ENCODE data around the gene ANGEL2.
"Not testable (repeated sequence)": the region's sequence is repeated elsewhere in the genome, so short reads cannot be mapped to it uniquely, and the experiment has no call there.

The ANGEL2 gene

GRCh38 chr1:213041443-213041842, 25.8 kb upstream of the ANGEL2 start:
- Mint-ChIP-seq H3K9me3 (ENCODE audit: low read depth) (no peaks in the 10 kb centered on the region), H3K4me3 (no peak overlapping the region), H3K27ac (no peak overlapping the region), H3K27me3 (peaks cover 8% of the 10 kb centered on the region), H3K36me3 (no peaks in the 10 kb centered on the region), H3K4me1 (ENCODE audit: low read depth) (peaks cover 4% of the 10 kb centered on the region)

GRCh38 chr1:213035573-213035972, 19.9 kb upstream of the ANGEL2 start:
- no peaks in the 10 kb centered on the region for H3K4me1 Mint-ChIP-seq (ENCODE audit: low read depth)
- no peak overlapping the region for H3K4me3 Mint-ChIP-seq
- H3K36me3 Mint-ChIP-seq, result no peaks in the 10 kb centered on the region
- H3K9me3 Mint-ChIP-seq (ENCODE audit: low read depth), result no peaks in the 10 kb centered on the region
- no peak overlapping the region for H3K27ac Mint-ChIP-seq
- H3K27me3 Mint-ChIP-seq, result peaks cover 22% of the 10 kb centered on the region

DNA sequence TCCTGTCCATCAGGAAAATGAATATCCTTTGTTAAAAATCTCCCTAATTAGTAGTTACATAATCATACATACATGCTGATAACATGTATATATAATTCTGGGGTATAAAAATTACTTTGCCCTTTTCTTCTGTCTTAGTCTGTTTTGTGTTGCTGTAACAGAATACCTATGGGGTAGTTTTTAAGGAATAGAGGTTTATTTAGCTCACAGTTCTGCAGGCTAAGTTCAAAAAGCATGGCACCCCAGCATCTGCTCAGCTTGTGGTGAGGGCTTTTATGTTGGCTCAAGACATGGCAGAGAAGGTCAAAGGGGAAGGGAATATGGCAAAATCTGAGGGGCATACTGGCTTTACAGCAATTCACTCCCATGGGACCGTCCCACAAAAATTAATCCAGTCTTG, 19.0 kb upstream of the ANGEL2 start:
- no peaks in the 10 kb centered on the region for H3K9me3 Mint-ChIP-seq (ENCODE audit: low read depth)
- no peak overlapping the region for H3K27ac Mint-ChIP-seq
- no peak overlapping the region for H3K4me3 Mint-ChIP-seq
- no peaks in the 10 kb centered on the region for H3K4me1 Mint-ChIP-seq (ENCODE audit: low read depth)
- no peaks in the 10 kb centered on the region for H3K36me3 Mint-ChIP-seq
- peaks cover 26% of the 10 kb centered on the region for H3K27me3 Mint-ChIP-seq

DNA sequence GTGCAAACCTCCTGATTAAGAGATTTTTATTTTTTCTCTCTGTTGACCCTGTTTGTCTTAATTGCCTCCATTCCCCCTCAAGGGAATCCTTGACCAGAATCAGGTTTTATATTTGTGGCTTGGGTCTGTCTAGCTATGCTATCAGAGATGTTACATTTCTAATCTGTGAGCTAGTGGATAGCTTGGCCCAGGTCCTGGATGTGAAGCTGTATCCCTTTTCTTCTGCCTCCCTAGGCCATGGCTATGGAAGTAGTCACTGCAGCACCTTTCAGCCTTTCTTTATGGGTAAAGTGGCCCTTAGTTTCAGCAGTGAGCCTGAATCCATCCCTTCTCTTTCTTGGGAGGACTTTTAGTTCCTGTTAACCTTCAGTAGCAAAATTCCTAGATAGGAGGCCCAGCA, 17.0 kb upstream of the ANGEL2 start:
- H3K36me3 Mint-ChIP-seq, result no peaks in the 10 kb centered on the region
- no peak overlapping the region for H3K4me3 Mint-ChIP-seq
- peaks cover 25% of the 10 kb centered on the region for H3K27me3 Mint-ChIP-seq
- no peaks in the 10 kb centered on the region for H3K4me1 Mint-ChIP-seq (ENCODE audit: low read depth)
- no peak overlapping the region for H3K27ac Mint-ChIP-seq
- no peaks in the 10 kb centered on the region for H3K9me3 Mint-ChIP-seq (ENCODE audit: low read depth)

DNA sequence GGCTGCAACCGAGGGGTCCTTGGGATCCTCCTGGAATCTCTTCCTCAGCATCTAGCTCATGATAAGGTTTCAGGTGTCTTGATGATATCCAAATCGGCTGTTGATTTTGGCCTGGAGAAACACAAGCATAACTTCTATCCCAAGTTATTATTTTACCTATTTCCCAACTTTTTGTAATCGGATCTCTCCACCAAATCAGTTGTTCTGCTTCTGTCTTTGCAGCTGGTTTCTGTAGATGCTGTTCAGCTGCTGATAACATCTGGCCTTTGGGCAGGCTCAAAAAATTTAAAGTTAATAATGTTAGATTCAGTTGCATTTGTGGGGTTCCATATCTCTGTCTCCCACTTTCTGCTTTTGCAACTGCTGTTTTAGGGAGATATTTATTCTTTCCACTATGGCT, 11.4 kb upstream of the ANGEL2 start:
- not testable (repeated sequence) for H3K9me3 Mint-ChIP-seq (ENCODE audit: low read depth); H3K36me3 Mint-ChIP-seq; H3K4me3 Mint-ChIP-seq; H3K4me1 Mint-ChIP-seq (ENCODE audit: low read depth); H3K27ac Mint-ChIP-seq
- H3K27me3 Mint-ChIP-seq, result peaks cover 28% of the 10 kb centered on the region

DNA sequence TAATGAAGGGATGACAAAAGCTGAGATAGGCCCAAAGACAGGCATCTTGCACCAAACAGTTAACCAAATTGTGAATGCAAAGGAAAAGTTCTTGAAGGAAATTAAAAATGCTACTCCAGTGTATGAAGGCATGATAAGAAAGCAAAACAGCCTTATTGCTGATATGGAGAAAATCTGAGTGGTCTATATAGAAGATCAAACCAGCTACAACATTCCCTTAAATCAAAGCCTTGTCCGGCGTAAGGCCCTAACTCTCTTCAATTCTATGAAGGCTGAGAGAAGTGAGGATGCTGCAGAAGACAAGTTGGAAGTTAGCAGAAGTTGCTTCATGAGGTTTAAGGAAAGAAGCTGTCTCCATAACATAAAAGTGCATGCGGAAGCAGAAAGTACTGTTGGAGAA, 4.3 kb upstream of the ANGEL2 start:
- peaks cover 3% of the 10 kb centered on the region for H3K4me1 Mint-ChIP-seq (ENCODE audit: low read depth)

DNA sequence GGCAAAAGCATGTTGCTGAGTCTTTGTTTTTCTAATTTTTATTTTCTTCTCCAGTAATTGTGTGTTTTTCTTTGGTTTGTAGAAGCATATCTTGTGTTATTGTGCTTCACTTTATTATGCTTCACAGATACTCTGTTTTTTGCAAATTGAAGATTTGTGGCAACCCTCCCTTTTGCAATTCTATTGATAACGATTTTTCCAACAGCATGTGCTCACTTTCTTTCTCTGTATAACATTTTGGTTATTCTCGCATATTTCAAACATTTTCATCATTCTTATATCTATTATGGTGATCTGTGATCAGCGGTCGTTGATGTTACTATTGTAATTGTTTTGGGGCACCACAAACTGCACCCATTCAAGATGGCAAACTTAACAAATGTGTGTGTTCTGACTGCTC, 3.8 kb upstream of the ANGEL2 start:
- peaks cover 3% of the 10 kb centered on the region for H3K36me3 Mint-ChIP-seq
- H3K4me3 Mint-ChIP-seq, result no peak overlapping the region
- peaks cover 5% of the 10 kb centered on the region for H3K27me3 Mint-ChIP-seq
- no peak overlapping the region for H3K27ac Mint-ChIP-seq
- peaks cover 6% of the 10 kb centered on the region for H3K4me1 Mint-ChIP-seq (ENCODE audit: low read depth)
- H3K9me3 Mint-ChIP-seq (ENCODE audit: low read depth), result no peaks in the 10 kb centered on the region

More for the DNA sequence above, 4.3 kb upstream of the ANGEL2 start:
- Mint-ChIP-seq H3K4me3 (no peak overlapping the region), H3K9me3 (ENCODE audit: low read depth) (no peaks in the 10 kb centered on the region), H3K27me3 (peaks cover 5% of the 10 kb centered on the region), H3K27ac (no peak overlapping the region), H3K36me3 (peaks cover 3% of the 10 kb centered on the region)

- Mint-ChIP-seq H3K27me3 (no peaks in the 10 kb centered on the region), H3K27ac (no peak overlapping the region), H3K4me3 (no peak overlapping the region), H3K9me3 (ENCODE audit: low read depth) (no peaks in the 10 kb centered on the region), H3K36me3 (no peaks in the 10 kb centered on the region), H3K4me1 (ENCODE audit: low read depth) (peaks cover 21% of the 10 kb centered on the region)
Observed at GRCh38 chr1:213017447-213018273, 2.0 kb upstream of the ANGEL2 start.

DNA sequence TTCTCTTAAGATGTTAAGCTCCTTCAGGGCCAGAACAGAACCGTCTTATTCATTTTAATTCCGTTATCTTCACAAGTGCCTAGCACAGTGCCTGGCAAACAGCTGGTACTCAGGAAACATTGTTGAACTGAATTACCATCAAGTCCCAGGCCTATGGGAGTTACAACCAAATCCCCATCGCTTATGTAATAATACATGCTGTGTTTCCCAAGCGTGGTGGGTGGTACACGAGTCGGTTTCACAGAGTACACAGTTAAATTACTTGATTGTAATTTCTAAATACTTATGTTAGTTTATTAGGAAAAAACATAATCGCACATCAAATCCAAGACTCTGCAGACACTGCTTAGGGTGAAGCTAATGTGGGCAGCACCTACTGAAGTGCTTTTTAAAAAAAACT, 1.0 kb downstream of the ANGEL2 start:
- peaks cover 6% of the 10 kb centered on the region for H3K36me3 Mint-ChIP-seq
- H3K27ac Mint-ChIP-seq, result peak overlapping the region; percentile 99
- H3K4me3 Mint-ChIP-seq, result peak overlapping the region; percentile 99
- H3K4me1 Mint-ChIP-seq (ENCODE audit: low read depth), result peaks cover 36% of the 10 kb centered on the region
- H3K27me3 Mint-ChIP-seq, result no peaks in the 10 kb centered on the region
- no peaks in the 10 kb centered on the region for H3K9me3 Mint-ChIP-seq (ENCODE audit: low read depth)

DNA sequence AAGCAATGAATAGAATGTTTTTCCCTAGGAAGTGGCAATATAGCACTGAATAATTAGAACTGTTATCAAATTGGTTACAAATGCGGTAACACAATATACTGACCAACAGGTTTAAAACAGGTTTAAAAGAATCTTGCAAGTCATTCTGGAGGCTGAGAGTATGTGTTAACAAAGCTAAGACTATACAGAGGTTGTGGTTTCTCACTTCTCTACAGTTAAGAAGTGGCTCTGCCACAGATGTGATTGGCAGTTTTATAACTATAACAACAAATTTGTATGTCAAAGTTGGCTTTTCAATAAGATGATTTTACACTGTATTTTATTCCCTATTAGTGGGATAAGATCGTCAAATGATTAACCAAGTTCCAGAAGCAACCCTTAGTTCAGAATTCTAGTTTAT, 7.1 kb downstream of the ANGEL2 start:
- Mint-ChIP-seq H3K4me1 (ENCODE audit: low read depth) (peaks cover 28% of the 10 kb centered on the region), H3K27me3 (no peaks in the 10 kb centered on the region), H3K36me3 (peaks cover 6% of the 10 kb centered on the region), H3K9me3 (ENCODE audit: low read depth) (no peaks in the 10 kb centered on the region), H3K4me3 (no peak overlapping the region), H3K27ac (peak overlapping the region; percentile 18)

DNA sequence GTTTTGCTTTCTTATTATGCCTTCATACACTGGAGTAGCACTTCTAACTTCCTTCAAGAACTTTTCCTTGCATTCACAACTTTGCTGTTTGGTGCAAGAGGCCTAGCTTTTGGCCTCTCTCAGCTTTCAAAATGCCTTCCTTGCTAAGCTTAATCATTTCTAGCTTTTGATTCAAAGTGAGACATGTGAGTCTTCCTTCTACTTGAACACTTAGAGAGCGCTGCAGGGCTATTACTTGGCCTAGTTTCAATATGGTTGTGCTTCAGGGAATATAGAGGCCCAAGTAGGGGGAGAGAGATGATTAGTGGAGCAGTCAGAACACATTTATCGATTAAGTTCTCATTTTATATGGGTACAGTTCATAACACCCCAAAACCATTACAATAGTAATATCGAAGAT, 12.4 kb downstream of the ANGEL2 start:
- Mint-ChIP-seq H3K36me3 (peaks cover 7% of the 10 kb centered on the region), H3K4me3 (no peak overlapping the region), H3K9me3 (ENCODE audit: low read depth) (no peaks in the 10 kb centered on the region), H3K27ac (peak overlapping the region; percentile 47), H3K27me3 (no peaks in the 10 kb centered on the region), H3K4me1 (ENCODE audit: low read depth) (peaks cover 2% of the 10 kb centered on the region)

DNA sequence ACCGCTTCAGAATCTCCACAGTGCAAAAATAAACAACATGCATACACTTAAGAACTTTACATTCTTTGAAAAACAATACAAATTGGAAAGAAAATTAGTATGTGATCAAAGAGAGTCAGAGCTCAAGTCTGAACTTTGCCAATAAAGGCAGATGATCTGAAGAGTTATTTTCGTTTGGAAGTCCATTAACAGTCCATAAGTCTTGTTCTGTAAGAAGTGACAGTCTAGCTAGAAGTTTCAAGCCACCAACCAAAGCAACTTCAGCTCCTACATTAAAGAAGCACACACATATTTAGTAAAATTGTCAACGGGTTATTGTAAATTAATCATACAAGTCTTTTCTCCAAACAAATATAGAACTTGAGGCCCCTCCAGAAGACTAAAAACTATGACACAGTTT, 20.7 kb downstream of the ANGEL2 start:
- Mint-ChIP-seq H3K9me3 (ENCODE audit: low read depth) (no peaks in the 10 kb centered on the region), H3K27me3 (no peaks in the 10 kb centered on the region), H3K4me1 (ENCODE audit: low read depth) (peaks cover 6% of the 10 kb centered on the region), H3K4me3 (no peak overlapping the region), H3K27ac (no peak overlapping the region), H3K36me3 (peaks cover 6% of the 10 kb centered on the region)

GRCh38 chr1:212993960-212994359, 21.7 kb downstream of the ANGEL2 start:
- not testable (repeated sequence) for H3K36me3 Mint-ChIP-seq; H3K9me3 Mint-ChIP-seq (ENCODE audit: low read depth); H3K27ac Mint-ChIP-seq; H3K27me3 Mint-ChIP-seq; H3K4me3 Mint-ChIP-seq; H3K4me1 Mint-ChIP-seq (ENCODE audit: low read depth)

- Mint-ChIP-seq H3K9me3 (ENCODE audit: low read depth) (no peaks in the 10 kb centered on the region), H3K27me3 (no peaks in the 10 kb centered on the region), H3K4me1 (ENCODE audit: low read depth) (peaks cover 7% of the 10 kb centered on the region), H3K4me3 (no peak overlapping the region), H3K36me3 (no peaks in the 10 kb centered on the region), H3K27ac (no peak overlapping the region)
Observed at GRCh38 chr1:212990276-212990675, 25.4 kb downstream of the ANGEL2 start.

DNA sequence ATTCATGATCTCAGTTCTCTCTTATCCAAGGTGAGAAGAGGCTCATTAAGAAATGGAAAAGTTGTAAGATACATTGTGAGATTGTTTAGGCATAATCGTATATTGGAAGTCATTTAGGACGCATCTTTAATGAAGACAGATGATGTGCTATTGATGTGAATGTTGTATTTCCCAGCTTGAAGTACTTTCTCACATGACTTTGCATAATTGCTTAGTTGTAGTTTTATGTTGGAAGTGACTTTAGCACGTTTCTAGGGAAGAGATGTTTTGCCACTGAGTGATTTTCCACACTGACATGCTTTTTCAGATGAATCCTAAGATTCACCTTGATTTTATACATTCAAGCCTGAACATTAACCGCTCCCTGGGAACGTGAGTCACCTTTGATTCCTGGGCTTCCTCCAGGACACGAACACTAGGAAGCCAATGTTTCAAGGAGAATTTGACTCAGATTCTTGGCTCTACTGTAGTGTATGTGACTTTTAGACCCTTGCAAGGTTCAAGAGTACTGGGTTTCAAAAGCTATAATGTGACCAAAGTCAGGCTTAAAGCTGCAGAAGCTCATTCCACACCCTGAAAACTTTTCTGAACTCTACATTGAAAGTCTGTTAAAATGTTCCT, 27.9 kb downstream of the ANGEL2 start:
- peaks cover 7% of the 10 kb centered on the region for H3K4me1 Mint-ChIP-seq (ENCODE audit: low read depth)
- no peaks in the 10 kb centered on the region for H3K27me3 Mint-ChIP-seq
- H3K4me3 Mint-ChIP-seq, result no peak overlapping the region
- H3K9me3 Mint-ChIP-seq (ENCODE audit: low read depth), result no peaks in the 10 kb centered on the region
- no peaks in the 10 kb centered on the region for H3K36me3 Mint-ChIP-seq
- no peak overlapping the region for H3K27ac Mint-ChIP-seq

DNA sequence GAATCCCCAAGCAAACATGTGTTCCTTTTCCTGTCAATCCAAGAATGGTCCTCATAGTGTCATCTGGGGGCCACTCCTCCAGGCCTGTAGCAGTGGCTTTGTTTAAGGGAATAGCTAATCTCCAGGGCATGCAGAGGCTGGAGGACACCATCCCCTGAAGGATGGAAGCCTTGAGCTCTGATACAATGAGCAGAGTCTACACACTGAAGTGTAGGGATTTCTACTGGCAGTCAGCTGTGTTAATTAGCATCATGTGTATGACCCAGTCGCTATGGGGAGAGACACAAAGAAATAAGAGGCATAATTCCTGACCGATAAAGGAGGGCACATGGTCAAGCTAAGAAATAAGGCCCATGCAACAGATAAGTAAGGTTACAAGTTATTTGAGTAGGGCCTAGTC, 29.1 kb downstream of the ANGEL2 start:
- no peaks in the 10 kb centered on the region for H3K9me3 Mint-ChIP-seq (ENCODE audit: low read depth)
- H3K27me3 Mint-ChIP-seq, result no peaks in the 10 kb centered on the region
- H3K36me3 Mint-ChIP-seq, result no peaks in the 10 kb centered on the region
- H3K4me3 Mint-ChIP-seq, result no peak overlapping the region
- no peak overlapping the region for H3K27ac Mint-ChIP-seq
- peaks cover 7% of the 10 kb centered on the region for H3K4me1 Mint-ChIP-seq (ENCODE audit: low read depth)
